ENCODE measurements around the gene IFT88.

DNA sequence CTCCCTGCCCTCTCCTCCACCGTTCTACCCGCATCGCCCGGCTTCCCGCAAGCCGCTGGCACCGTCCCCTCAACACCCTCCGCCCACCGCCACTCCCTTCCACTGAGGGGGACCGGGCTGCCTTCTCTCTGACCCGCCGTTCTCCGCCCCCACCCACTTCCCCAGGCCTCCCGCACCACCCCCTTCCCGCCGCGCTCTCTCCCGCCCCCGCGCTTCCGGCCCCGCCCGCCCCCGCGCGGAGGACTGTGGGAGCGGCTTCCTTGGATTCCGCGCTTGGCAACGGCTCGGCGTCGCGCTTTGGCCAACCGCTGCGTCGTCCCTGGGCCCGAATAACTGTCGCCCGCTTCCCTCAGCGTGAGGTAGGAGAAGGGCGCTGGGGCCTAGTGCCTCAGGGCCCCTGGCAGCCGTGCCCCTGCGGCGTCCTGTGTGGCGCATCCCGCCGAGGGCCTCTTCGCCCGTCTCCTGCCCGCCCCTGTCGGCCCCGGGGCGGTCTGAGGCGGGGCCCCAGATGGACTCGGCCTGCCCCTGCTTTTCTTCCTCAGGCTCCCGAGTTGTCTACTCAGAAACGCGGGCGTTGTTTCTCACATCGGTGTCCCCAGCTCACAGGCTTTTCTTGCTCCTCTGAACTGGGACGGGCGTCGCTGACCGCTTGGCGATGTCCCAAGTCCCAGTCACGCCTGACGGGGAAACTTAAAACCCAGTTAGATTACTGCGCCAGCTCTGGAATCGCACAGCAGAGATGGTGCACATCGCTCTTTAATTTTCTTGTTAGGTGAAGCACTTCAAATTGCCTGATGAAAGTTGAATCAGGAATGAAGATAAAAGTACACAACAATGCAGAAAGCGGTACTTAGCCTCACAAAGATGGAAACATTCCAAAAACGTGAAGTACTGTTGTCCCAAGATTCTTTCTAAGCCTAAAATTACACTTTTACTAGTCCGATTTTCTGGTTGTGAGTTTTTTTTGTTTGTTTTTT, at the start of gene IFT88:
- TF ChIP-seq CTCF (IDR thresholded peaks at IDR 0.05): no peak
- TF ChIP-seq POLR2AphosphoS5 (IDR thresholded peaks at IDR 0.05): peak in 1 of 3 donors; percentile 21
- peak in 1 of 2 donors; percentile 63 for TF ChIP-seq POLR2A (IDR thresholded peaks at IDR 0.05)
- no peak for TF ChIP-seq EP300 (IDR thresholded peaks at IDR 0.05)

Data from suprapubic skin (tissue), 4 donors.